MM.1S (cell line): Measurements from ENCODE around the gene CHGA.

Source experiments
- EZH2 ChIP-seq: fragments of 300-600 bp; sonication (generic); optimal IDR thresholded peaks from 2 replicates; pipeline ENCODE3; 2017; ENCODE audit warnings: low read depth, mild to moderate bottlenecking, antibody characterized with exemption, low read length, mixed read lengths
- EZH2phosphoT487 ChIP-seq: fragments of 300-600 bp; sonication (generic); IDR thresholded peaks from 2 replicates; pipeline ENCODE4 v1.6.1; 2018; ENCODE audit warnings: antibody characterized with exemption, low read length
- TF ChIP-seq, protein P1 (sequence below): fragments of 300-600 bp; sonication (generic); IDR thresholded peaks from 2 replicates; pipeline ENCODE4 v1.5.1; 2016; ENCODE audit warnings: antibody characterized with exemption, low read length, mixed read lengths

DNA sequence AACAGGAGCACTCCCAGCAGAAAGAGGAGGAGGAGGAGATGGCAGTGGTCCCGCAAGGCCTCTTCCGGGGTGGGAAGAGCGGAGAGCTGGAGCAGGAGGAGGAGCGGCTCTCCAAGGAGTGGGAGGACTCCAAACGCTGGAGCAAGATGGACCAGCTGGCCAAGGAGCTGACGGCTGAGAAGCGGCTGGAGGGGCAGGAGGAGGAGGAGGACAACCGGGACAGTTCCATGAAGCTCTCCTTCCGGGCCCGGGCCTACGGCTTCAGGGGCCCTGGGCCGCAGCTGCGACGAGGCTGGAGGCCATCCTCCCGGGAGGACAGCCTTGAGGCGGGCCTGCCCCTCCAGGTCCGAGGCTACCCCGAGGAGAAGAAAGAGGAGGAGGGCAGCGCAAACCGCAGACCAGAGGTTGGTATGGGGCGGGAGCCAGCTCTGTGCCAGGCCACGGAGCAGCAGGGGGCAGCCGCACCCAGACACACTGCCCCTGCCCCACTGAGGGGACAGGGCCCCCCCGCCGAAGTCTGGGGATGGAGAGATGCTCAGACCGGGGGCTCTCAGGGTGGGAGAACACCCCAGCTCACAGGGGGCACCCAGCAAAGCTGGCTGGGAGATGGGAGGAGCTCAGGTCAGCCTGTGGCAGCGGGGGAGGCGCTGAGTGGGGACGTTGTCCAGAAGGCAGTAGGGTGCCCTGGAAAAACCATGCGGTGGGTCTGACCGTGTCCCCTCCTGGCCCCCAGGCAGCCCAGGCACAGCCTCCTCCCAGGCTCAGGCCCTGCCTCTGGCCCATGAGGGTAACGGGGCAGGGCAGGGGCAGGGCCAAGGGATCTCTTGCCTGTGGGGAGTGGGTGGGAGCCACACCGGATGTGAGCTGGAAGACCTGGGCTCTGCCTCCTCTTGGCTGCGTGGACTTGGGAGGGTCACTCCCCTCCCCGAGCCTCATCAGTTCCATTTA, 9.8 kb downstream of the CHGA start:
- TF ChIP-seq EZH2: no peak
- TF ChIP-seq, protein P1, sequence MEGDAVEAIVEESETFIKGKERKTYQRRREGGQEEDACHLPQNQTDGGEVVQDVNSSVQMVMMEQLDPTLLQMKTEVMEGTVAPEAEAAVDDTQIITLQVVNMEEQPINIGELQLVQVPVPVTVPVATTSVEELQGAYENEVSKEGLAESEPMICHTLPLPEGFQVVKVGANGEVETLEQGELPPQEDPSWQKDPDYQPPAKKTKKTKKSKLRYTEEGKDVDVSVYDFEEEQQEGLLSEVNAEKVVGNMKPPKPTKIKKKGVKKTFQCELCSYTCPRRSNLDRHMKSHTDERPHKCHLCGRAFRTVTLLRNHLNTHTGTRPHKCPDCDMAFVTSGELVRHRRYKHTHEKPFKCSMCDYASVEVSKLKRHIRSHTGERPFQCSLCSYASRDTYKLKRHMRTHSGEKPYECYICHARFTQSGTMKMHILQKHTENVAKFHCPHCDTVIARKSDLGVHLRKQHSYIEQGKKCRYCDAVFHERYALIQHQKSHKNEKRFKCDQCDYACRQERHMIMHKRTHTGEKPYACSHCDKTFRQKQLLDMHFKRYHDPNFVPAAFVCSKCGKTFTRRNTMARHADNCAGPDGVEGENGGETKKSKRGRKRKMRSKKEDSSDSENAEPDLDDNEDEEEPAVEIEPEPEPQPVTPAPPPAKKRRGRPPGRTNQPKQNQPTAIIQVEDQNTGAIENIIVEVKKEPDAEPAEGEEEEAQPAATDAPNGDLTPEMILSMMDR: no peak
- TF ChIP-seq EZH2phosphoT487: no peak
